OCI-M2 (cell line): ENCODE results near the gene SCFD1.
"Not testable (repeated sequence)": the region's sequence is repeated elsewhere in the genome, so short reads cannot be mapped to it uniquely, and the experiment has no call there.

Experiments used
- DNase-seq: peaks from one replicate; lab custom pipeline; 2025; ENCODE audit not compliant: unreplicated experiment; lab: John Stamatoyannopoulos, UW

The SCFD1 gene

GRCh38 chr14:30608533-30609006 lies 13.5 kb upstream of the SCFD1 start:
- no peak for DNase-seq

- no peak for DNase-seq
Observed at GRCh38 chr14:30610787-30611343, 11.3 kb upstream of the SCFD1 start.

GRCh38 chr14:30614155-30614554 lies 8.0 kb upstream of the SCFD1 start:
- DNase-seq, result no peak

- DNase-seq, result no peak
Observed at GRCh38 chr14:30620178-30620577, 1.9 kb upstream of the SCFD1 start.

- no peak for DNase-seq
Observed at GRCh38 chr14:30621354-30621939, 672 bp upstream of the SCFD1 start.

GRCh38 chr14:30623412-30624131 lies 1.5 kb downstream of the SCFD1 start:
- DNase-seq, result no peak

- no peak for DNase-seq
Observed at GRCh38 chr14:30624132-30624423, 2.0 kb downstream of the SCFD1 start.

- DNase-seq, result no peak
Observed at GRCh38 chr14:30625533-30625932, 3.4 kb downstream of the SCFD1 start.

GRCh38 chr14:30629432-30629831 lies 7.3 kb downstream of the SCFD1 start:
- DNase-seq, result not testable (repeated sequence)

- DNase-seq, result no peak
Observed at GRCh38 chr14:30630248-30630647, 8.1 kb downstream of the SCFD1 start.

GRCh38 chr14:30632730-30633129 lies 10.6 kb downstream of the SCFD1 start:
- DNase-seq, result no peak

- DNase-seq, result no peak
Observed at GRCh38 chr14:30638926-30639325, 16.8 kb downstream of the SCFD1 start.

GRCh38 chr14:30641207-30641606 lies 19.1 kb downstream of the SCFD1 start:
- no peak for DNase-seq

GRCh38 chr14:30644462-30644861 lies 22.3 kb downstream of the SCFD1 start:
- DNase-seq, result not testable (repeated sequence)

- no peak for DNase-seq
Observed at GRCh38 chr14:30645600-30645999, 23.5 kb downstream of the SCFD1 start.

- no peak for DNase-seq
Observed at GRCh38 chr14:30648471-30648870, 26.4 kb downstream of the SCFD1 start.

- DNase-seq, result no peak
Observed at GRCh38 chr14:30651937-30652336, 29.8 kb downstream of the SCFD1 start.

GRCh38 chr14:30655124-30655523 lies 33.0 kb downstream of the SCFD1 start:
- no peak for DNase-seq

GRCh38 chr14:30655658-30656057 lies 33.5 kb downstream of the SCFD1 start:
- DNase-seq, result no peak

- no peak for DNase-seq
Observed at GRCh38 chr14:30656190-30656632, 34.1 kb downstream of the SCFD1 start.

- DNase-seq, result no peak
Observed at GRCh38 chr14:30657050-30657449, 34.9 kb downstream of the SCFD1 start.

- DNase-seq, result no peak
Observed at GRCh38 chr14:30657606-30658163, 35.6 kb downstream of the SCFD1 start.
